ENCODE data around the gene ZFHX3.

DNA sequence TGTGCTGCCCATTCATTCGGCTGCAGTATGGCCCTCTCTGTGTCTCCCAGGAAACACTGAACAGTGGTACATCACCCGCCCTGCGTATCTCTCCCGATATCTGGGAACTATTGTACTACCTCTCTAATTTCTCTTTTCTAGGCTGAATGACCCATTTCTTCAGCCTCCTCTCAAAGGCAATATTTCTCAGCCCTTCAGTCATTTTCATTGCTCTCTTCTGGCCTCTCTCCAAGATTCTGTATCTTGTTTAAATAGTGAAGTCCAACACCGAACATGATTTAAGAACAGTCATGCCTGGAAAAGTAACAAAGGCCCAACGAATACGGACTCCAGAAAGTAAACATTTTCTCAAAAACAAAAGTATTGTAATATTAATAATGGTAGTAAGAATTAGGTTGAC is 220.1 kb downstream of the ZFHX3 start:
- TF ChIP-seq EZH2 (IDR thresholded peaks at IDR 0.05) (no peak), FOXP2 (optimal IDR thresholded peaks at IDR 0.05; ENCODE audit: control extremely low read depth, extremely low read length, insufficient read depth) (no peak)

Data from SK-N-MC (cell line).